Stimulated activated CD4-positive, alpha-beta T cell treated with anti-CD3 and anti-CD28 coated beads, Interleukin-1b, Interleukin-23, amount 100 ng/mL, for 1 hour (primary cell): Measurements from ENCODE around the gene KCTD21.

Source experiments
- DNase-seq, 2 donors: peaks; one replicate each; pipeline ENCODE4 v3.0.0-alpha.2; 2020; ENCODE audit warnings: low read depth in 2 of 2

KCTD21 gene

GRCh38 chr11:78218707-78219492 lies 30.5 kb upstream of the KCTD21 start:
- no peak for DNase-seq

- DNase-seq = no peak
Observed at GRCh38 chr11:78217650-78218541, 29.5 kb upstream of the KCTD21 start.

GRCh38 chr11:78216571-78217287 lies 28.3 kb upstream of the KCTD21 start:
- no peak for DNase-seq

- DNase-seq = no peak
Observed at GRCh38 chr11:78216021-78216420, 27.6 kb upstream of the KCTD21 start.

- no peak for DNase-seq
Observed at GRCh38 chr11:78214331-78215194, 26.1 kb upstream of the KCTD21 start.

GRCh38 chr11:78213526-78214330 lies 25.3 kb upstream of the KCTD21 start:
- DNase-seq = no peak

GRCh38 chr11:78212586-78213371 lies 24.4 kb upstream of the KCTD21 start:
- no peak for DNase-seq

GRCh38 chr11:78211565-78211964 lies 23.1 kb upstream of the KCTD21 start:
- DNase-seq = no peak

GRCh38 chr11:78210000-78210608 lies 21.7 kb upstream of the KCTD21 start:
- DNase-seq = no peak

GRCh38 chr11:78209478-78209877 lies 21.1 kb upstream of the KCTD21 start:
- no peak for DNase-seq

GRCh38 chr11:78208257-78209165 lies 20.1 kb upstream of the KCTD21 start:
- no peak for DNase-seq

GRCh38 chr11:78207532-78208256 lies 19.3 kb upstream of the KCTD21 start:
- DNase-seq = no peak

- DNase-seq = no peak
Observed at GRCh38 chr11:78205691-78206090, 17.3 kb upstream of the KCTD21 start.

- no peak for DNase-seq
Observed at GRCh38 chr11:78205256-78205655, 16.8 kb upstream of the KCTD21 start.

- peak in 1 of 2 donors; percentile 31 for DNase-seq
Observed at GRCh38 chr11:78203184-78203583, 14.8 kb upstream of the KCTD21 start.

- DNase-seq = peak in 1 of 2 donors; percentile 43
Observed at GRCh38 chr11:78202733-78203167, 14.3 kb upstream of the KCTD21 start.

GRCh38 chr11:78201096-78201818 lies 12.8 kb upstream of the KCTD21 start:
- DNase-seq = no peak
